Right renal cortex interstitium (tissue), 3 donors: ENCODE results near the gene CFAP46. TPM values are rescaled to one million over a fixed set of nuclear protein-coding genes. Genes with fewer than 3 reads are reported as not detected.
"Not testable (repeated sequence)": the region's sequence is repeated elsewhere in the genome, so short reads cannot be mapped to it uniquely, and the experiment has no call there.

Experiments used
- DNase-seq, 3 donors: peaks; one replicate each; pipeline ENCODE4 v3.0.0-alpha.2; 2013; ENCODE audit warnings: low read depth in 3 of 3, low spot score in 2 of 3
- polyA plus RNA-seq, 3 donors: library from polyadenylated mRNA; unstranded; fragments of 120-200 nt; gene quantifications; one replicate each; pipeline ENCODE4 v1.2.1, GENCODE V29; 2013; ENCODE audit not compliant: insufficient read length in 3 of 3

Gene CFAP46
- polyA plus RNA-seq, 3 donors = 6.1 to 7.8 (median 6.7) TPM

DNA sequence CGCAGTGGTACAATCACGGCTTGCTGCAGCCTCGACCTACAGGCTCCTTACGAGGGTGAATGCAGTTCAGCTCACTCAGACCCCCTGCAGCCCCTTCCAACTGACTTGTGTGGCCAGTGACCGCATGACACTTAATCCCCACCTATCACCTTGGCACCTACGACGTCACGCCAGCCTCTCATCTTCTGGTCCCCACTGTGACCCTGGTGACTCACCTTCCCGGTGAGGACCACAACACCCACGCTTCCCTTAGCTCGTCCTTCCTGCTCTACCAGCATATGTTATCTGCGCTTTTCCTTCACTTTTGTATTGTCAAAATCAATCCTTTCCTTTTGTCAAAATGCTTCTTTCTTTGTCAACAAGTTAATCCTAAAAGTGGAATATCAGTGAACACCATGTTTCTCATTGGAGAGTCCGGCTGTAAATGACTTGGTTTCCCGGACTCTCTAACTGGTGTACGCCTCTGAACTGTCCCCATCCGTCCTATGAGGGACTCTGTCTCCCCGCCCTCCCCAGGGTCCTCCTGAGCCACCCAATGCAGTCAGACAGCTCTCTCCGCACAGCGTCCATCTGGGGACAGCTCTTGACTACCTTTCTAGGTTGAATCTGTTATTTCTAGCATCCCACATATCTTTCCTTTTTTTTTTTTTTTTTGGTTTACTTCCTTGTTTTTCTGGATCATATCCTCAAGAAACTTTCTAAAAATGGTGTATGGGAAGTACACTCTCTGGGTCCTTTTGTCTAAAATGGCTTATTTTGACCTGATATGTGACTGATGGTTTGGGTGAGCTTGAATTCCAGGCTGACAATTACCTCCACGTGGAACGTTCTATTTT is 37.3 kb downstream of the CFAP46 start:
- no peak for DNase-seq

DNA sequence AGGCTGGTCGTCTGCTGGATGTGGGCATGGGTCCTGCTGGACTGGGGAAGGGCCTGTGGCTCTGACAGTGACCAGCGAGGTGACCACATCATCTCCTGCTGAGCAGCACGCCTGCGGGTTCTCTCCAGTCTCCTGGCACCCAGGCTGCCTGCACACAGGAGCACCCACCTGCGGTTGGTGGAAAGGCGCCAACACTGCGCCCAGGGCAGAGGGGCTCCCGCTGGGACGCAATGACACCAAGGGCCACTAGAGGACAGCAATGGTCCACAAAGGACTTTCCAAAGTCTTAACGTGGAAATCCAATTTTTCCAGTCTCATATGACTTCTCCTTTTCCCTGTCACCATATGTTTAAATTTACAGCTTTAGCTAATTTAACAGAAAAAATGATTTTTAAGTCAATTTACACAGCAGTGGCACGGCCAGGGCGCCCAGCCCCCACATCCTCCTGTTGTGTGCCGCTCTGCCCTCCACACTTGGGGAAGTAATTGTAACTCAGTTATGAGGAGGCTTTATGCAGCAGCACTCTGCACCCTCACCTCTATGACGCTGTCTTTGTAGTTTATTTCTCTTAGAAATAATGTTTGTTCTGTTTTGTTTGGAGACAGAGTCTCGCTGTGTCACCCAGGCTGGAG is 38.1 kb downstream of the CFAP46 start:
- no peak for DNase-seq

DNA sequence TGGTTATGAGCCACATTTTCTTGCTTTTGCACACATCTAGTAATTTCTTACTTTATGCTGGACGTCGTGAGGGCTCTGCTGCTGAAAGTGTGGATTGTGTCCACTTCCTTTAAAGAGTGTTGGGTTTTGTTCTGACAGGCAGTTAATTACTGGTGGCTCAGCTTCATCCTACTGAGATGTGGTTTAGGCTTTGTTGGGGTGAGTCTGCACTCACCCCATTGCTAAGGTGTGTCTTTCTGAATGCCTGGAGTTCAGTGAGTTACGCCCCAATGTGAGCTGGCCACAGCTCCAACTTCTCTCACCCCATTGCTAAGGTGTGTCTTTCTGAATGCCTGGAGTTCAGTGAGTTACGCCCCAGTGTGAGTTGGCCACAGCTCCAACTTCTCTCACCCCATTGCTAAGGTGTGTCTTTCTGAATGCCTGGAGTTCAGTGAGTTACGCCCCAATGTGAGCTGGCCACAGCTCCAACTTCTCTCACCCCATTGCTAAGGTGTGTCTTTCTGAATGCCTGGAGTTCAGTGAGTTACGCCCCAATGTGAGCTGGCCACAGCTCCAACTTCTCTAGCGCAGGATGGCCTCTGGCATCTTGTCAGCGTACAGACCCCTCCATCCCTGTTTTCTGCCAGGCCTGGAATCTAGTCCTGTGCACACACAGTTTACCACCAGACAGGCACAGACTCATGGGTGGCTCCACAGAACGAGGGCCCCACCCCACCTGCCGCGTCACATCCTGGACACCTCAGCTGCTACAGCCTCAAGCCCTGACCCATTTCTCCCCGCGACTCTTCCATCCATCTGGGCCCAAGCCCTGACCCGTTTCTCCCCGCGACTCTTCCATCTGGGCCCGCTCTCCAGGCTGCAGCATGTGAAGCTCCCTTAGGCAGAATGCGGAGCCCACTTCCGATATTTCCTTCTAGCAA is 39.5 kb downstream of the CFAP46 start:
- not testable (repeated sequence) for DNase-seq

DNA sequence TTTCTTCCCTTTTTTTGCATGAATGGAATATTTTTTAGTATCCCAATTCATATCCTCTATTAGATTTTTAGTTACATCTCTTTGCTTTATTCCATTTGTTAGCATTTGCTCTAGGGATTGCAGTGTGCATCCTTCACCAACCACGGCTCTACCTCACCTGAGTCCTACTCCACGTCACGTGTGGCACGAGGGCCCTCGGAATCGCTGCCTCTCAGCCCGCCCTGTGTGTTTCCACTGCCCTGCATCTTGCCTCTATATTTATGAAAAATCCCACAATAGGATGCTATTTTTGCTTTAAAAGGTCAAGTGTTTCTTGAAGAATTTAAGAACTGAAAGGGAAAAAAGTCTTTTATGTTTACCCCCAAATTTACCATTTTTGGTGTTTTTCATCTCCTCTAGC is 41.0 kb downstream of the CFAP46 start:
- no peak for DNase-seq

DNA sequence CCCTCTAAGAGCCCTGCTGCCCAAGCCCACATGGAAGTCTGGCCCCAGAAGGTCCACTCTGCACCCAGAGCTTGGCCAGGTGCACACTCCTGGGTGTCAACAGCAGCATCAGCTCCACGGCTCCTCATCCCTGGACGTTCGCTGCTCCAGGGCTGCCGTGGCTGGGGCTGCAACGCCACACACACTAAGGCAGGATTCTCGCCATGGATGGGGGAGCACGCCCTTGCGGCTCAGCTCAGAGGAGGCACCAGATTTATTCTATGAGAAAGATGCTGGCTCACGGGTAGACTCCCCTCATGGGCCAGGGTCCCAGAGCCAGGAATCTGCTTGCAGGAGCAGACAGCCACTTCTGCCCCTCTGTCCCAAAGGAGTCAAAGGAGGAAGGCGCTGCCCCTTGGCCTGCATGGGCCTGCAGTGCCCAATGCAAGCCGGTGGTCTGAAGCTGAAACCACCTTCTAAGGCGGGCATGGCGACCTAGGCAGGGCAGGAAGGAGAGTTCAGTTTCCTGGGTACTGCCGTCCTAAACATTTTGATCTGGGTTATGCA is 42.1 kb downstream of the CFAP46 start:
- no peak for DNase-seq

DNA sequence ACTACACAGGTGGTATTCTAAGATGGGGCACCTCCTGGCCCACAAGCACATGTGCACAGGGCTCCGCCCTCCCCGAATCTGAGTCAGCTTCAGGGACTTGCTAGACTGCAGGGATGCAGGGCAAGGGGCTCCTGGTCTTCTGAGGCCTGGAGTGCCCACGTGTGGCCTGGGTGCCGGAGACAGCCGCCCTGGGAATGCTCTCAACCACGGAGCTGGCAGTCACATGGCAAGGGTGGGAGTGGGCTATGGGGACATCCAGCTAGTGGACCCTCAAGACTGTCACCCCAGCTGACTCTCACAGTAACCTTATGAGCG is 42.7 kb downstream of the CFAP46 start:
- DNase-seq = no peak

DNA sequence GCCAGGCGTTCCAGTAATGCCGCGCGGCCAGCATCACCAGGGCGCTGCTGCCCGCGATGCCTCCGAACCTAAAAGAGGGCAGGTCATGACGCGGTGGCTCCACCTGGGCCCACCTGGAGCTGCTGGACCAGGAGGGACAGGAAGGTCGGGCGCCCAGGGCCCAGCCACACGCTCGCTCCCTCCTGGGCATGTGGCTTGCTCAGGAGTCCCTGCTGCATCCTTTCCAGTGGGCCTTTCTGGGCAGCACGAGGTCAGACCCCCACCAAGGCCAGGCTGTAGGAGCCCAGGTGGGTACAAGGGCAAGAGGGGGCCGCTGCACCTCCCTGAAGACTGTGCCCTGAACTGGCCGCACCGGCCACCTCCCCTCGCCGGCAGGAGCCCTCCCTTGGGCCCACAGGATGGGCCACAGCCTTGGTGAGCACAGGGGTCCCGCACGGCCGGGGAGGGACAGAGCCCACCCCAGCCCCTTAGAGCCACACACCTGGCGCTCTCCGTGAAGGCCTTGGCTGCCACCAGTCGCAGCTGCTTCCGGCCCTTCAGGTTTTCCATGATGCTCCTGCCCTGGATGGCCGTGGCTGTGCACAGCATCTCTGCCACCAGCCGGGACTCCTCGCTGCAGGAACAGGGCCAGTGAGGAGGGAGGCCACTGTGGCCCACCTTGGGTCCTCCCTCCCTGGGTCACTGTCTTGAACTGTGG is 43.2 kb downstream of the CFAP46 start:
- no peak for DNase-seq

DNA sequence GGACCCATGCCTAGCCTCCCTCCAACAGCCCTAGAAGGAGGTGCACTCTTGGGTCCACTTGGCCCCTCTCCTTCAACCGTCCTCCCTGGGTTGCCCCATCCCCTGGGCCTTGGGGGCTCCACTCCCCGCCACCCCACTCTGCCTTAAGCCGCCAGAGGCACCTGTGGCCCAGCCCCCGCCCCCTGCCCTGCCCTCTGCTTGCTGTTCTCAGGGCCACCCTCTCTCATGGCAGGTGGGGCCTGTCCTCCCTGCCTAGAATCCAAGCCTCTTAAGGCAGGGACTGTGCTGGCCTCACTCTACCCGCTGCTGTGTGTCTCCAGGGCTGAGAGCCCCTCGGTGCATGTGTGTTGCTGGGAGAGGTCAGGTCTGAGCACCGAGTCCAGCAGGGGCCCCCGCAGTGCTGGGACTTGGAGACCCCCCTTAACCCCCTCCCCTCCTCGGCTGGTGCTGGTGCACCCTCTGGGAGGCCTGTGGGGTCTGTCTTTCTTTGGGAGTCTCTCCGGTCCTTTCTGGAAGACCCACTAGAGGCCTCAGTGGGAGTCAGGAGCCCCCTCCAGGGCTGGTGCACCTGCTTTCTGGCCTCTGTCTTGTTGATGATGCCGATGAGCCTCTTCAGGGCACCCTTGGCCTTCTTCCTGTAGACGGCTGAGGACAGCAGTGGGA is 43.8 kb downstream of the CFAP46 start:
- no peak for DNase-seq

DNA sequence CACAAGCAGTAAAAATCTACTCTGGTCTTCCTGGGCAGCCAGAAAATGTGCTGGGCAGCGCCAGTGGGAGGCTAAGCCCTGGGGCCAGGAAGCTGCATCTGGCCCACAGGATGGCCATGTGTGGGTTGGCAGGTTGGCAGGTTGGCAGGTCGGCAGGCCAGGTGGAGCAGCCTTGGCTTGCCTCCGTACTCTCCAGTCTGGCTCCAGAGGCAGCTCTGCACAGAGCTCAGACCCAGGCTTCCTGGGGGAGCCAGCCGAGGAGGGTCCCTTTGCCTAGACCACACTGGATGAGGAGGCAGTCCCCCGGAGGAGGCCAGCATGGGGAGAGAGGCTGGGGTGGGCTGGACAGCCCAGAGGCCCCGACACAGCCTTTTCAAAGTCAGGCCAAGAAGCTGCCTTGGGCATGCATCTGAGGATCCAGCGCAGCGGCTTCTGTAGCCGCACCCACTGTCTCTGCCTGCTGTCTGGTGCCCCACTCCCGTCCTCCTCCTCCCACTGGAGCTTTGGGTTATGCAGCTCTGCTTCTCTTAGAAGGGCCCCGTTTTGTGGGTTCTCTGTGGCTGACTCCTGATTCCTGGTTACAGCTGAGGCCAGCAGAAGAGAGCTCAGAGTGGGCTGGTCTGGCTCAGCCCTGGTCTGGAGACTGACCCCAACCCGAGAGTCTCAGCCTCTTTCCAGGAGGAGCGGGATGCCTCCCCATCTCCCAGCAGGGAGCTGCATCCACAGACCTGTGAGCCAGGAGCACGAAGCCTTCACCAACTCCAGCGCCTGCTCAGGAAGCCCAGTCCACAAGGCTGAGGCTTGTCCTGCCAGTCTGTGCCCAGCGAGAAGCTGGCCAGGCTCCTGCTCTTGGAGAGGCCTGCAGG is 44.6 kb downstream of the CFAP46 start:
- no peak for DNase-seq

DNA sequence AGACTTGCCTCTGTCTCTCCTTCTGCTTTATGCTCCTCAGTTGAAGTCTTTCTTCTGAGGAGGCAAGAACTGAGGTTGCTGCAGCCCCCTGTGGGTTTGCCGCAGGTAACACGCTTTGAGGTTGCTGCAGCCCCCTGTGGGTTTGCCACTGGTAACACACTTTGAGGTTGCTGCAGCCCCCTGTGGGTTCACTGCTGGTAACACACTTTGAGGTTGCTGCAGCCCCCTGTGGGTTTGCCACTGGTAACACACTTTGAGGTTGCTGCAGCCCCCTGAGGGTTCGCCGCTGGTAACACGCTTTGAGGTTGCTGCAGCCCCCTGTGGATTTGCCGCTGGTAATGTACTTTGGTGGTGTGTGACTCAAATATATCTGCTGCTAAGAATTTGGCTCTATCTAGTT is 48.6 kb downstream of the CFAP46 start:
- not testable (repeated sequence) for DNase-seq

DNA sequence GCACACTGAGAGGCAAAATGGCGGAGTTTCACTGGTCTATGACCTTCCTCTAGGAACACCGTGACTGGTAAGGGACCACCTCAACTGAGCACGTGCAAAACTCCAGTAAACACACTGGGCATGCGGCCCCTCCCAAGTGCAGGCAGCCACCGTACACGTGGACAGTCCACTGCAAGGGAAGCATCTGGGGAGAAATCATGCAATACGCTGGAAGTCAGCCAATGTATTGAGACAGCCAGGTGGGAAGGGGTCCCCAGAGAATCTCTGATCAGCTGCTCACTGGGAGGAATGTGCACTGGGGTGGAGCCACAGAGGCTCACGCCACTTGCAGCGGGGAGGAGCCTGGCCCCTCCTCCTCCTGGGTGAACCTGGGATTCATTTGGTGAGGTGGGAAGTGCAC is 49.3 kb downstream of the CFAP46 start:
- DNase-seq = no peak

DNA sequence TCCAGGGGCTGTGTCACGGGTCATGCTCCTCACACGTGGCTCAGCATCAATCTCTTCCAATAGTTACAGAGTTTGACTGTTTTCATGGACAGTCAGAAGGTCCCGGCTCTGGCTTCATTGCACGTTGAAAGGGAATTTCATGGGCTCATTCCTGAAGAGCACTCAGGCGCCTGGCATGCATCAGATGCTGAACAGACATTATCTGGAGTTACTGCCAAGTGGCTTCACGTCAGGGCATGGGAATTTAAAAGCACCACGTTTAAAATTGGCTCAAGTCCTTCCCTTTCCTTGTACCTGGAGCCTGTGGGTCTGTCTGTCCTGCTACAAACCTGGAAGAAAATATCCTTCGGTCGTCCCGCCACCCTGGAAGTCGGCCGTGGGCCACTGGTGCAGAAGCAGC is 50.4 kb downstream of the CFAP46 start:
- DNase-seq = no peak

DNA sequence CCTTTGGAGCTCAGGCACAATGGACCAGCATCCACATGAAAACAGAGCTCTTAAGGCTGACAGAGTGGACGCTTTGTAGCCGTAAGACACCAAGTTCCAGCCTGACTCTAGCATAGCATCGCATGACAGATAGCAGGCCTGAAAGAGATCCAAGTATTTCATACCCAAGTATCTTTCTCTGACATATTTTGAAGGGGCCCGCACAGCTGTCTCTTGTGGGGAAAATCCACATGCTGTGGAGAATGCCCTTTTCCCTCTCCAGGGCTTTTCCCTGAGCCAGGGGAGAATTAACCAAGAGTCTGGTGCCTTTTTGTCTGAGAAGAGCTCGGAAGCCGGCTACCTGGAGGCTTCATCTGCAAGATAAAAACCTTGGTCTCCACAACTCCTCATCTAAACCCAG is 51.0 kb downstream of the CFAP46 start:
- DNase-seq = no peak

DNA sequence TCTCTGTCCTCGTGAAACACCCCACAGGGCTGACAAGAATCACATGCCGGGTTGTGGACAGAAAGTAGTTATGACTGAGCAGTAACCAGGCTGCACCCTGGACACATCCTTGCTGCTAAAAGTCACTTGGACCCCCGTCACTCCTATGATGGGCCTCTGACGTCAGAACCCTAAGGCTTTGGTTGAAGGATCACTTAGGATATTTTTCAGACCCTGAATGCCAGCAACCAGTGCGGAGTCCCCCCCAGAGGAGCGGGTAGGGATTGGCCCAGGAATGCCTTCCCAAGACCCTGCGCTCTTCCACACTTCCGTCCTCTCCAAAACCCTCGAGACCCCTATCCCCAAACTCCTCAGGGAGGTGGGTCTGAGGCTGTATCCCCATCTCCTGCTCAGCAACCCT is 52.1 kb downstream of the CFAP46 start:
- DNase-seq = no peak

DNA sequence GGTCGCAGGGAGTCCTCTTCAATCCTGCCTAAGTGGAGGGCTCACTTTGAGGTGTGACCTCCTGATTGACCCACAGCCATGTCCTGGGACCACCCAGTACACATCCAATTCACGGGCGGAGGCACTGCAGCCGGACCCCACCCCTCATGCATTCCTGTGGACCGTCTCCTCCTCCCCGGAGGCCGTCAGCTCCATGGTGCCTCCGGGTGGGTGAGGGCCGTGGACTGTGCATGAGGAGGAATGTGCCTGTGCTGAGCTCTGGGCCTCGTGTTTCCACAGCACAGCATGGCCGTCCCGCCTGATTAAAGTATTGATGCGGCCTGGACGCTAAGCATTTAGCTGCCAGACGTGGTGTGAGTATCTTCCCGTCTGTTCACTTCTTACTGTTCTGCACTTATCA is 52.8 kb downstream of the CFAP46 start:
- no peak for DNase-seq

DNA sequence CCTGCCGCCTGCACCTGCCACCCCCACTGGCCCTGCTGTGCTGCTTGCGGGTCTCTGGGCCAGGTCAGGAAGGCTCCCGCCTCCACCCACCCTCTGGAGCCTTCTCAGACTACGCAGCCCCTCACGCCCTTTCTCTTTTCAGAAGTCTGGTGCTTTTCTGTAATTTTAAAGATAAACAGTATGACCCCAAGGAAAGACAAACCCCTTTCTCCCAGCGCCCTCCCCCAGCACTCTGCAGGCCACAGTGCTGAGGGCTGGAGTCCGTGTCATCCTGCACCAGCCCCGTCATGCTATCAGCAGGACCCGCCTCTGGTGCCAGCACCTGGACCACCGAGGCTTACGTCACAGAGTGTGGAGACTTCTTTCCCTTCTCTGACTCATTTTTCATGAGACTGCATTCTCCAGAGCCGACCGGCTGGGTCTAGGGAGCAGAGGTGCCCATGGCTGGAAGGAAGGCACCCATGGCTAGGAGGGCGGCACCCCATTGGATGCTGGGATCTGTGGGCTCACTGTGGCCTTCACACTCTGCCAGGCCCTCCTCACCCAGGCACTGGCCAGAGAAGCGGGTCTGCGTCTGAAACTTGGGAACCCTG is 53.4 kb downstream of the CFAP46 start:
- DNase-seq = no peak

DNA sequence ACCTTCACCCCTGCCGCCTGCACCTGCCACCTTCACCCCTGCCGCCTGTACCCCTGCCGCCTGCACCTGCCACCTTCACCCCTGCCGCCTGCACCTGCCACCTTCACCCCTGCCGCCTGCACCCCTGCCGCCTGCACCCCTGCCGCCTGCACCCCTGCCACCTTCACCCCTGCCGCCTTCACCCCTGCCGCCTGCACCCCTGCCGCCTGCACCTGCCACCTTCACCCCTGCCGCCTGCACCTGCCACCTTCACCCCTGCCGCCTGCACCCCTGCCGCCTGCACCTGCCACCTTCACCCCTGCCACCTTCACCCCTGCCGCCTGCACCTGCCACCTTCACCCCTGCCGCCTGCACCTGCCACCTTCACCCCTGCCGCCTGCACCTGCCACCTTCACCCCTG is 53.9 kb downstream of the CFAP46 start:
- not testable (repeated sequence) for DNase-seq

DNA sequence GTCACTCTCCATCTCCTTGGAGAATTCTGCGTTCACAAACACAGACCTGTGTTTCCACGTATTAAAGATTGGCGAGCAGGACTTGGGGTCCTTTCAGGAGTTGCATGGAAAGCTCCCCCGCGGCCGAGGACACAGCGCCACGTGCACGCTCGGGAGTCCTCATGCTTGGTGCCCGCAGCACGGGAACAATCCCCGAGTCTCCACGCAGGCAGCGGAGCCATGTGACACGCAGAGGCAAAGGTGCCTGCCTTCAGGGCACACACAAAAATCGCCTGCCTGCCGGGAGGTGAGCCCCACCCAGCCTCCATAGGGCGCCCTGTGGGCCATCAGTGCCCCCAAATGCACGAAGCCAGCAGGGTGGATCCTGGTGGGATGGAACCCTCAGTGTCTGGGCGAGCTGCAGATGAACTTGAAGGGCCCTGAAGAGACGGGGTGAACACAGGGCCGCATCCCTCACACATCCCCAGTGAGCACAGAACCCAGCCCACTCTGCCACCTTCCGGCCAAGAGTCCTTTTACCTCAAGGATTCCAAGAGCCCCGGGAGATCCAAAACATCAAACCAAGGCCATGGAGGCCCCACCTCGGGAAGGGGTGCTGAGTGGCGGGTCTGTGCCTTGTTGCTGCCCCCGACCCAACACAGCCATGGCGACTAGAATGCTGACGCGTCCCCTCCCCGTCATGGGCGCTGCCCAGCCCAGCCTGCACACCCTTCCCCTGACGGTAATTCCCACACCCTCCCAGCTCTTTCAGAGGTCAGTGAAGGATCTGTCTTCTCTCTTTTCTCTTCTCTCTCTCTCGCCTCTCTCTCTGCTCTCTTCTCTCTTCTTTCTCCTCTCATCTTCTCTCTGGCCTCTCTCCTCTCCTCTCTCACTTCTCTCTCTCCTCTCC is 55.9 kb downstream of the CFAP46 start:
- no peak for DNase-seq
